ENCODE measurements around the gene ETS1.
A peak's percentile ranks its signal among the peaks of the same experiment; 100 is the strongest.

ETS1 gene

GRCh38 chr11:128511712-128512111, 75.6 kb downstream of the ETS1 start:
- DNase-seq (ENCODE audit: low spot score) (no peak), ATAC-seq (ENCODE audit: low read depth) (no peak)
- Histone ChIP-seq H3K4me1 (ENCODE audit: insufficient read depth, poor library complexity, severe bottlenecking) (peaks cover 76% of the 10 kb centered on the region), H3K4me3 (ENCODE audit: severe bottlenecking) (no peak overlapping the region), H3K36me3 (ENCODE audit: low read depth) (peaks cover 62% of the 10 kb centered on the region), H3K27ac (ENCODE audit: poor library complexity, severe bottlenecking) (peak overlapping the region; percentile 93), H3K9me3 (ENCODE audit: severe bottlenecking) (no peaks in the 10 kb centered on the region), H3K27me3 (ENCODE audit: insufficient read depth, poor library complexity, severe bottlenecking) (no peaks in the 10 kb centered on the region)
- no peak for TF ChIP-seq CTCF (IDR thresholded peaks at IDR 0.05; ENCODE audit: poor library complexity, severe bottlenecking)

- TF ChIP-seq CTCF (IDR thresholded peaks at IDR 0.05; ENCODE audit: poor library complexity, severe bottlenecking) = no peak
- peak overlapping the region; percentile 93 for H3K27ac ChIP-seq (ENCODE audit: poor library complexity, severe bottlenecking)
- no peaks in the 10 kb centered on the region for H3K9me3 ChIP-seq (ENCODE audit: severe bottlenecking)
- peaks cover 62% of the 10 kb centered on the region for H3K36me3 ChIP-seq (ENCODE audit: low read depth)
- H3K4me3 ChIP-seq (ENCODE audit: severe bottlenecking) = no peak overlapping the region
- peaks cover 69% of the 10 kb centered on the region for H3K4me1 ChIP-seq (ENCODE audit: insufficient read depth, poor library complexity, severe bottlenecking)
- ATAC-seq (ENCODE audit: low read depth) (peak; percentile 44), DNase-seq (ENCODE audit: low spot score) (no peak)
- H3K27me3 ChIP-seq (ENCODE audit: insufficient read depth, poor library complexity, severe bottlenecking) = no peaks in the 10 kb centered on the region
Observed at GRCh38 chr11:128509621-128510389, 77.6 kb downstream of the ETS1 start.

- Histone ChIP-seq H3K36me3 (ENCODE audit: low read depth) (peaks cover 65% of the 10 kb centered on the region), H3K4me1 (ENCODE audit: insufficient read depth, poor library complexity, severe bottlenecking) (peaks cover 76% of the 10 kb centered on the region), H3K27ac (ENCODE audit: poor library complexity, severe bottlenecking) (peak overlapping the region; percentile 93), H3K4me3 (ENCODE audit: severe bottlenecking) (no peak overlapping the region), H3K9me3 (ENCODE audit: severe bottlenecking) (no peaks in the 10 kb centered on the region), H3K27me3 (ENCODE audit: insufficient read depth, poor library complexity, severe bottlenecking) (no peaks in the 10 kb centered on the region)
- ATAC-seq (ENCODE audit: low read depth) (no peak), DNase-seq (ENCODE audit: low spot score) (no peak)
- TF ChIP-seq CTCF (IDR thresholded peaks at IDR 0.05; ENCODE audit: poor library complexity, severe bottlenecking) = no peak
Observed at GRCh38 chr11:128508770-128509510, 78.4 kb downstream of the ETS1 start.

GRCh38 chr11:128507936-128508335, 79.4 kb downstream of the ETS1 start:
- peaks cover 83% of the 10 kb centered on the region for H3K4me1 ChIP-seq (ENCODE audit: insufficient read depth, poor library complexity, severe bottlenecking)

More at GRCh38 chr11:128507936-128508335, 79.4 kb downstream of the ETS1 start:
- no peak overlapping the region for H3K4me3 ChIP-seq (ENCODE audit: severe bottlenecking)
- H3K27ac ChIP-seq (ENCODE audit: poor library complexity, severe bottlenecking) = peak overlapping the region; percentile 93
- ATAC-seq (ENCODE audit: low read depth) (no peak), DNase-seq (ENCODE audit: low spot score) (no peak)
- H3K27me3 ChIP-seq (ENCODE audit: insufficient read depth, poor library complexity, severe bottlenecking) = no peaks in the 10 kb centered on the region
- H3K36me3 ChIP-seq (ENCODE audit: low read depth) = peaks cover 63% of the 10 kb centered on the region
- H3K9me3 ChIP-seq (ENCODE audit: severe bottlenecking) = no peaks in the 10 kb centered on the region
- TF ChIP-seq CTCF (IDR thresholded peaks at IDR 0.05; ENCODE audit: poor library complexity, severe bottlenecking) = no peak
